SHP77 (cell line): ENCODE measurements around the gene MIA.
A peak's percentile ranks its signal among the peaks of the same experiment; 100 is the strongest.
"Not testable (repeated sequence)": the region's sequence is repeated elsewhere in the genome, so short reads cannot be mapped to it uniquely, and the experiment has no call there.

Source experiments
- DNase-seq, 2 experiments: peaks; one replicate each; lab custom pipeline; 2025; lab: John Stamatoyannopoulos, UW

Gene MIA

GRCh38 chr19:40750874-40751537 is 24.3 kb upstream of the MIA start, which contains the start of gene SNRPA:
Gene SNRPA (plus strand): TSS chr19:40751203. CDS start chr19:40751409, 206 bp downstream.
- DNase-seq = peak; percentile 100

- no peak for DNase-seq
Observed at GRCh38 chr19:40752257-40752781, 23.0 kb upstream of the MIA start.

- DNase-seq = no peak
Observed at GRCh38 chr19:40754611-40755247, 20.6 kb upstream of the MIA start.

- no peak for DNase-seq
Observed at GRCh38 chr19:40755248-40755624, 20.1 kb upstream of the MIA start.

GRCh38 chr19:40755791-40756190 is 19.5 kb upstream of the MIA start:
- no peak for DNase-seq

GRCh38 chr19:40756502-40757110 is 18.7 kb upstream of the MIA start:
- no peak for DNase-seq

- DNase-seq = no peak
Observed at GRCh38 chr19:40758491-40758890, 16.8 kb upstream of the MIA start.

- no peak for DNase-seq
Observed at GRCh38 chr19:40759352-40759751, 16.0 kb upstream of the MIA start.

GRCh38 chr19:40762754-40763470 is 12.4 kb upstream of the MIA start:
- no peak for DNase-seq

- no peak for DNase-seq
Observed at GRCh38 chr19:40763526-40763925, 11.8 kb upstream of the MIA start.

GRCh38 chr19:40763963-40764362 is 11.4 kb upstream of the MIA start:
- DNase-seq = no peak

GRCh38 chr19:40766385-40766784 is 8.9 kb upstream of the MIA start:
- not testable (repeated sequence) for DNase-seq

- DNase-seq = no peak
Observed at GRCh38 chr19:40768869-40769268, 6.5 kb upstream of the MIA start.

GRCh38 chr19:40771101-40771862 is 4.0 kb upstream of the MIA start:
- peak; percentile 38 to 48 for DNase-seq

- no peak for DNase-seq
Observed at GRCh38 chr19:40775632-40776022, 306 bp downstream of the MIA start.

- DNase-seq = no peak
Observed at GRCh38 chr19:40776364-40776763, 1.0 kb downstream of the MIA start.

- DNase-seq = peak; percentile 97 to 98
Observed at GRCh38 chr19:40776932-40777644, 1.8 kb downstream of the MIA start.

- DNase-seq = no peak
Observed at GRCh38 chr19:40777645-40777936, 2.3 kb downstream of the MIA start.

GRCh38 chr19:40777937-40778705 is 2.8 kb downstream of the MIA start, which contains the start of gene RAB4B:
Gene RAB4B (plus strand): TSS chr19:40778247. CDS start chr19:40778376, 129 bp downstream.
- DNase-seq = peak; percentile 100

- no peak for DNase-seq
Observed at GRCh38 chr19:40778706-40779284, 3.5 kb downstream of the MIA start.
